K562 (cell line): Measurements from ENCODE around the gene HCRT. TPM values are rescaled to one million over a fixed set of nuclear protein-coding genes. Genes with fewer than 3 reads are reported as not detected.
A peak's percentile ranks its signal among the peaks of the same experiment; 100 is the strongest.

Source experiments
- ATAC-seq: fragments of 200-7000 bp; cut with Tn5 transposase; 3 replicates; pipeline ENCODE4 v1.9.1; 2020; ENCODE audit warnings: moderate library complexity
- BruUV-seq: library from RNA; stranded (reverse); fragments of 400-500 nt; replicated peaks from 2 replicates; lab custom pipeline; 2021; lab: Mats Ljungman, UMichigan
- CTCF ChIA-PET: fragments of 300-600 bp; formaldehyde crosslinking; extraction: SDS; loops from one replicate; lab custom pipeline; 2021; ENCODE audit warnings: low intra/inter-chr PET ratio; lab: Yijun Ruan, JAX
- POLR2A ChIA-PET: fragments of 300-600, 350-650 bp; sonication (Branson Sonifier 250); formaldehyde crosslinking; extraction: SDS; loops from one replicate; lab custom pipeline; 2021; ENCODE audit warnings: antibody characterized with exemption, inconsistent platforms; lab: Yijun Ruan, JAX
- DNase-seq, 4 experiments: peaks; one replicate each; pipeline versions ENCODE4 v3.0.0 to v3.0.0-alpha.2; 2011 to 2018; ENCODE audit warnings: low spot score in 3 of 4, mixed read lengths in 3 of 4; ENCODE audit errors: extremely low read depth in 1 of 4
- FAIRE-seq: peaks from 2 replicates; lab custom pipeline; 2011; peaks lifted over from hg19 to GRCh38; lab: Jason Lieb, UNC
- H2AFZ ChIP-seq: 2 replicates; pipeline ENCODE4 v1.6.0; 2011; ENCODE audit warnings: low read depth, low read length, control low read depth, inconsistent platforms
- H3K27ac ChIP-seq: fragments of 200-600 bp; 3 replicates; pipeline ENCODE4 v1.8.0; 2011; ENCODE audit warnings: low read depth, mild to moderate bottlenecking, control low read depth, inconsistent platforms, low read length, moderate library complexity, mixed read lengths; ENCODE audit errors: extremely low read depth
- H3K27me3 ChIP-seq, 2 experiments: fragments of 300-600 bp in 1 of 2; 2 replicates in 1 of 2; 3 replicates in 1 of 2; pipeline versions ENCODE4 v1.6.0 to v1.8.0; 2011; ENCODE audit warnings: inconsistent platforms in 2 of 2, low read length in 2 of 2, mild to moderate bottlenecking in 1 of 2, mixed read lengths in 1 of 2, moderate library complexity in 1 of 2; ENCODE audit not compliant: control insufficient read depth in 2 of 2, insufficient read depth in 2 of 2
- H3K36me3 ChIP-seq: fragments of 300-600 bp; 3 replicates; pipeline ENCODE4 v1.8.0; 2011; ENCODE audit warnings: mild to moderate bottlenecking, low read length, inconsistent platforms; ENCODE audit not compliant: control insufficient read depth, insufficient read depth
- H3K4me1 ChIP-seq, 2 experiments: fragments of 200-600 bp in 1 of 2; replicated peaks in 1 of 2; 2 replicates in 1 of 2; 3 replicates in 1 of 2; pipeline versions ENCODE4 v1.5.1 to v1.8.0; 2011; ENCODE audit warnings: inconsistent platforms in 2 of 2, low read length in 2 of 2, mild to moderate bottlenecking in 1 of 2, mixed read lengths in 1 of 2, moderate library complexity in 1 of 2; ENCODE audit not compliant: control insufficient read depth in 2 of 2, insufficient read depth in 2 of 2
- H3K4me2 ChIP-seq: 2 replicates; pipeline ENCODE4 v1.6.1; 2011; ENCODE audit warnings: low read length, control low read depth, inconsistent platforms, mixed read lengths; ENCODE audit not compliant: insufficient read depth
- H3K4me3 ChIP-seq: fragments of 200-600 bp; sonication (generic), shearing (Covaris generic); 2 replicates; pipeline ENCODE4 v1.5.1; 2016; ENCODE audit warnings: control low read depth, inconsistent platforms
- H3K79me2 ChIP-seq: fragments of 200-600 bp; 3 replicates; pipeline ENCODE4 v1.8.0; 2011; ENCODE audit warnings: low read length, inconsistent platforms; ENCODE audit not compliant: control insufficient read depth, insufficient read depth
- H3K9ac ChIP-seq, 2 experiments: 2 replicates each; pipeline versions ENCODE4 v1.6.0 to v1.6.1; 2011; ENCODE audit warnings: low read depth in 2 of 2, low read length in 2 of 2, control low read depth in 1 of 2, inconsistent platforms in 1 of 2, mild to moderate bottlenecking in 1 of 2, mixed read lengths in 1 of 2; ENCODE audit not compliant: insufficient read depth in 1 of 2
- H3K9me1 ChIP-seq: one replicate; pipeline ENCODE4 v1.6.0; 2011; ENCODE audit warnings: inconsistent platforms, mild to moderate bottlenecking, low read length, moderate library complexity; ENCODE audit not compliant: control insufficient read depth, insufficient read depth
- H3K9me3 ChIP-seq: replicated peaks from 2 replicates; pipeline ENCODE4 v1.5.1; 2011; ENCODE audit warnings: low read depth, low read length, inconsistent platforms; ENCODE audit not compliant: control insufficient read depth, insufficient read depth
- H4K20me1 ChIP-seq: replicated peaks from 2 replicates; pipeline ENCODE4 v1.6.1; 2011; ENCODE audit warnings: low read length, inconsistent platforms, mixed read lengths; ENCODE audit not compliant: control insufficient read depth, insufficient read depth
- ADNP ChIP-seq: fragments of 200-800 bp; sonication (Bioruptor generic); IDR thresholded peaks from 2 replicates; pipeline ENCODE4 v1.6.1; 2016; ENCODE audit warnings: missing genetic modification characterization, missing compliant biosample characterization
- MCM3 ChIP-seq: fragments of 450-650 bp; IDR thresholded peaks from 2 replicates; pipeline ENCODE4 v1.6.1; 2016
- MYNN ChIP-seq, 2 experiments: sonication (generic); formaldehyde crosslinking in 1 of 2; IDR thresholded peaks; 2 replicates each; pipeline versions ENCODE4 v1.5.0 to v1.6.1; 2016 to 2020; ENCODE audit warnings: antibody characterized with exemption in 1 of 2, missing genetic modification reagents in 1 of 2
- NR2C1 ChIP-seq, 2 experiments: fragments of 450-650 bp; IDR thresholded peaks; 2 replicates each; pipeline ENCODE4 v1.6.1; 2017; ENCODE audit warnings: mild to moderate bottlenecking in 2 of 2, antibody characterized with exemption in 1 of 2, inconsistent platforms in 1 of 2, missing compliant biosample characterization in 1 of 2, missing genetic modification characterization in 1 of 2
- PHB ChIP-seq: fragments of 250-450 bp; sonication (Bioruptor Pico); IDR thresholded peaks from 2 replicates; pipeline ENCODE4 v1.5.0; 2021
- SIRT6 ChIP-seq: IDR thresholded peaks from one replicate; pipeline ENCODE4 v1.6.1; 2012; ENCODE audit warnings: low read depth, mild to moderate bottlenecking, control low read depth, inconsistent platforms, low read length, moderate library complexity
- TCF15 ChIP-seq: fragments of 250-450 bp; sonication (Bioruptor Pico); IDR thresholded peaks from 2 replicates; pipeline ENCODE4 v1.8.0; 2022; ENCODE audit warnings: moderate library complexity, mild to moderate bottlenecking, inconsistent platforms
- WGBS: fragments of 100-300 bp; shearing (Covaris generic); methylation state at CpG from one replicate; pipeline ENCODE4 v1.1.6; 2016; ENCODE audit warnings: low coverage, mixed read lengths; ENCODE audit not compliant: insufficient coverage; ENCODE audit errors: missing lambda C conversion rate; 5-methylcytosine and 5-hydroxymethylcytosine counted together
- in situ Hi-C: fragments of 300-500 bp; cut with MboI; formaldehyde crosslinking; loops from 4 replicates; pipeline ENCODE4 v1.15.0; 2018; ENCODE audit warnings: inconsistent platforms, mixed read lengths
- intact Hi-C: fragments of 100-400 bp; cut with micrococcal nuclease; formaldehyde crosslinking; loops from 2 replicates; pipeline ENCODE4 v1.14.2; 2022
- polyA plus RNA-seq, 8 experiments: library from polyadenylated mRNA; depleted of rRNA in 4 of 8; stranded (reverse) in 5 of 8; unstranded in 3 of 8; fragments of >200 nt; fragmentation: Nextera tagmentation in 2 of 8; fragmentation: Illumina TruSeq in 1 of 8; extraction: Ambion mirVana in 2 of 8; extraction: Trizol in 1 of 8; gene quantifications; 2 replicates each; pipeline versions ENCODE4 v1.2.1 to v1.2.3, GENCODE V29; 2011 to 2014; ENCODE audit warnings: inconsistent platforms in 1 of 8, missing spikeins in 1 of 8
- total RNA-seq, 7 experiments: library from RNA; depleted of rRNA in 6 of 7; stranded (reverse); fragments of >200 nt in 6 of 7; fragmentation: Illumina TruSeq in 2 of 7; extraction: Trizol in 2 of 7; gene quantifications; 2 replicates each; pipeline versions ENCODE4 v1.2.1 to v1.2.3, GENCODE V29; 2011 to 2021; ENCODE audit warnings: low replicate concordance in 1 of 7
- TF ChIP-seq, protein P1 (sequence below): sonication (generic); formaldehyde crosslinking; IDR thresholded peaks from 2 replicates; pipeline ENCODE4 v1.8.1; 2022; ENCODE audit warnings: missing genetic modification reagents

Gene HCRT
- total and polyA plus RNA-seq, 9 of the 15 experiments (the other 6 are each of a cell fraction or from before 2014, with no cell fraction given): not detected

- no peak for TF ChIP-seq TCF15 (CRISPR knock-in tag)
- TF ChIP-seq MCM3: no peak
- no peak for TF ChIP-seq SIRT6
- TF ChIP-seq, protein P1, sequence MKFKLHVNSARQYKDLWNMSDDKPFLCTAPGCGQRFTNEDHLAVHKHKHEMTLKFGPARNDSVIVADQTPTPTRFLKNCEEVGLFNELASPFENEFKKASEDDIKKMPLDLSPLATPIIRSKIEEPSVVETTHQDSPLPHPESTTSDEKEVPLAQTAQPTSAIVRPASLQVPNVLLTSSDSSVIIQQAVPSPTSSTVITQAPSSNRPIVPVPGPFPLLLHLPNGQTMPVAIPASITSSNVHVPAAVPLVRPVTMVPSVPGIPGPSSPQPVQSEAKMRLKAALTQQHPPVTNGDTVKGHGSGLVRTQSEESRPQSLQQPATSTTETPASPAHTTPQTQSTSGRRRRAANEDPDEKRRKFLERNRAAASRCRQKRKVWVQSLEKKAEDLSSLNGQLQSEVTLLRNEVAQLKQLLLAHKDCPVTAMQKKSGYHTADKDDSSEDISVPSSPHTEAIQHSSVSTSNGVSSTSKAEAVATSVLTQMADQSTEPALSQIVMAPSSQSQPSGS (CRISPR knock-in tag): no peak
- no peak for TF ChIP-seq NR2C1 (IDR thresholded peaks at IDR 0.05)
- no peak for TF ChIP-seq NR2C1 (tag; IDR thresholded peaks at IDR 0.05)
- no peak for TF ChIP-seq MYNN (IDR thresholded peaks at IDR 0.05)
- no peak for TF ChIP-seq MYNN (CRISPR knock-in tag; IDR thresholded peaks at IDR 0.05)
- TF ChIP-seq, all 486 proteins: peak for 0
Observed at GRCh38 chr17:42159796-42160530, 25.3 kb downstream of the HCRT start (continued).

DNA sequence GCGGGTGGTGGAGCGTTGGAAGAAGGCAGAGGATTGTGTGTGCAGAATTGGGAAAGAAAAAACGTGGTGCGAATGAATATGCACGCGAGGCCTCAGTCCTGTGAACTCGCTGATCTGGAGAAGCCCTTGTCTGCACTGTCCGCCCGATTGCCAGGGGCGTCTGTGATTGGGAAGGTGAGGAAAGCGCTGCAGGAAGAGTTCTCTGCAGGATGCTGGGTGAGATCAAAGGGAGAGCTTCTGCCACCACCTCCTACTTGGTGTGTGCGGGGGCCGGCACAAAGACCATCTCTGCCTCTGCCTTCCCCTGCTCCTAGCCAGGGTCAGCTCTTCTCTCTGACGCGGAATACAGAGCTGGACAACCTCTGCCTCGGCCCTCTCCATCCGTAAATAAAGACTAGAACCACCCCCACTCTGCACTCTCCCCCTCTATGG, 29.6 kb downstream of the HCRT start:
- no peak for DNase-seq
- in situ Hi-C loops: no loop called here
- no peaks in the 10 kb centered on the region for H3K27me3 ChIP-seq
- FAIRE-seq: no peak
- H3K79me2 ChIP-seq: peaks cover 41% of the 10 kb centered on the region
- H3K27ac ChIP-seq: no peak overlapping the region
- BruUV-seq: no TSS peak
- peaks cover 9 to 28% of the 10 kb centered on the region in 2 experiments; a peak in 4 of 5 replicates for H3K4me1 ChIP-seq
- no peak for ATAC-seq
- intact Hi-C loops: no loop called here
- H3K9me1 ChIP-seq: no peaks in the 10 kb centered on the region
- TF ChIP-seq ADNP (tag) (0 out of 2 replicates have a peak, but pooled peaks have one; percentile 15), PHB (no peak)
- H2AFZ ChIP-seq: peak overlapping the region; percentile 74; the same call in 1 of the 2 replicates
- WGBS: 72% methylated on average over 15 of the region's 17 CpGs
- H4K20me1 ChIP-seq: peaks cover 11% of the 10 kb centered on the region
- H3K9ac ChIP-seq: peak overlapping the region in 1 of 2 experiments; percentile 57; a peak in 2 of 4 replicates
- peak overlapping the region; percentile 93 for H3K4me3 ChIP-seq
- ChIA-PET CTCF (no interaction called here), POLR2A (interaction anchor here (0.6 kb wide), 1 partner anchor 45 kb away, joined by 3 read pairs; no protein-coding TSS in a partner anchor)
- no peaks in the 10 kb centered on the region for H3K9me3 ChIP-seq
- H3K36me3 ChIP-seq: peaks cover 27% of the 10 kb centered on the region; the same call in 2 of the 3 replicates
- peak overlapping the region; percentile 51 for H3K4me2 ChIP-seq
